GM12878 (cell line): ENCODE measurements around the gene RYR2. TPM values are rescaled to one million over a fixed set of nuclear protein-coding genes. Genes with fewer than 3 reads are reported as not detected.

Experiments
- BACH1 ChIP-seq: fragments of 450-650 bp; IDR thresholded peaks from 2 replicates; pipeline ENCODE4 v1.6.1; 2017; ENCODE audit warnings: mild to moderate bottlenecking, borderline replicate concordance
- CBX5 ChIP-seq: sonication (generic); IDR thresholded peaks from 2 replicates; pipeline ENCODE4 v1.6.1; 2016; ENCODE audit warnings: low read depth, moderate library complexity, mild to moderate bottlenecking, inconsistent platforms
- CREB1 ChIP-seq: IDR thresholded peaks from 2 replicates; pipeline ENCODE4 v1.6.1; 2012; ENCODE audit warnings: low read depth, mild to moderate bottlenecking, inconsistent platforms
- ESRRA ChIP-seq: IDR thresholded peaks from 2 replicates; pipeline ENCODE4 v1.6.1; 2012; ENCODE audit warnings: mild to moderate bottlenecking, low read length, improper control_type of control experiment
- EZH2 ChIP-seq: IDR thresholded peaks from 2 replicates; pipeline ENCODE4 v1.6.1; 2012; ENCODE audit warnings: low read depth, mild to moderate bottlenecking, control low read depth, inconsistent platforms, low read length, borderline replicate concordance; ENCODE audit not compliant: control insufficient read depth
- IKZF2 ChIP-seq, 2 experiments: fragments of 450-650 bp; IDR thresholded peaks; 2 replicates each; pipeline ENCODE4 v1.6.1; 2017; ENCODE audit warnings: mild to moderate bottlenecking in 2 of 2, moderate library complexity in 2 of 2
- MTA3 ChIP-seq: IDR thresholded peaks from 2 replicates; pipeline ENCODE4 v1.6.1; 2012; ENCODE audit warnings: low read length, inconsistent platforms, borderline replicate concordance
- SUPT20H ChIP-seq: IDR thresholded peaks from 2 replicates; pipeline ENCODE4 v1.6.1; 2011; ENCODE audit warnings: low read depth, mild to moderate bottlenecking, low read length, moderate library complexity, borderline replicate concordance; ENCODE audit not compliant: control insufficient read depth
- ZSCAN29 ChIP-seq: fragments of 450-650 bp; IDR thresholded peaks from 2 replicates; pipeline ENCODE4 v1.6.1; 2017; ENCODE audit warnings: mild to moderate bottlenecking, moderate library complexity
- polyA plus RNA-seq, 11 experiments: library from polyadenylated mRNA; depleted of rRNA in 4 of 11; unstranded in 6 of 11; stranded (reverse) in 5 of 11; fragments of >200 nt; fragmentation: Nextera tagmentation in 4 of 11; fragmentation: Illumina TruSeq in 1 of 11; extraction: Ambion mirVana in 4 of 11; extraction: Trizol in 1 of 11; gene quantifications; 1 replicate in 1 of 11; 2 replicates in 10 of 11; pipeline versions ENCODE4 v1.2.1 to v1.2.3, GENCODE V29; 2011 to 2016; ENCODE audit warnings: inconsistent platforms in 2 of 11, missing spikeins in 2 of 11, low read depth in 1 of 11
- total RNA-seq, 4 experiments: library from RNA; depleted of rRNA in 3 of 4; stranded (reverse); fragments of >200 nt in 3 of 4; fragmentation: Illumina TruSeq in 1 of 4; extraction: Trizol in 1 of 4; gene quantifications; 2 replicates each; pipeline versions ENCODE4 v1.2.1 to v1.2.3, GENCODE V29; 2013 to 2021
- TF ChIP-seq, protein P1 (sequence below): fragments of 450-650 bp; IDR thresholded peaks from 2 replicates; pipeline ENCODE4 v1.6.1; 2017; ENCODE audit warnings: mild to moderate bottlenecking, moderate library complexity

The RYR2 gene
- total and polyA plus RNA-seq, 10 of the 15 experiments (the other 5 are each of a cell fraction or from before 2014, with no cell fraction given), result 0.01 to 0.04 TPM; not detected in 8

DNA sequence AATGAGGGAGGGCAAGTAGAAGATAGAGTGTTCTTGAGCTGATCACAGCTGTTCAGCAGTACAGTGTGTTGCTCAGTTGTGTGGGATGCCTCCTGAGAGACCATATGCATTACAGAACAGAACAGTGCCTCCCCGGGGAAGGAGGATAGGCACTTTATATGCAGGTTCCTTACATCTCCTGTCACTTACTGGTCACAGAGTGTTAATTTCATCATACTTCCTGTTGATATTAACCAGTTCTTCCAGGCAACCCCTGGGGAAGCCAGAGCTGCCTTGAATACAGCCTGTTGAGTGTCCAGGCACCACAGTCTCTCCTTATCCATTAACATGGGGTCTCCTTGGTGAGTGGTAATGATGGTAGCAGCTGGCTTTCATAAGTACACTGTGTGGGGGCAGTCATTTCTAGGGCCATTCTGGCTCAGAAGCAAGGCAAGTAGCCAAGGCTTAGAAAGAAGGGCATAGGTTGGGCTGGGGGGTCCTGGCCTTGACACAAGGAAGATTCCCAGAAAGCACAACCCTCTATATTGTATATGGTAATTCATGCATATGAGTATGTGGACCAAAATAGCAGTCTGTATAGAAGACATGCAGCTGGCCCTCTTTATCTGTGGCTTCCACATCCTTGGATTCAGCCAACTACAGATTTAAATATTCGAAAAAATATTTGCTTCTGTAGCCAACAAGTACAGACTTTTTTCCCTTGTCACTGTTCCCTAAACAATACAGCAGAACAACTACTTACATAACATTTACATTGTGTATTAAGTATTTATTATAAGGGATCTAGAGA is 706.4 kb downstream of the RYR2 start (continued):
- TF ChIP-seq, protein P1, sequence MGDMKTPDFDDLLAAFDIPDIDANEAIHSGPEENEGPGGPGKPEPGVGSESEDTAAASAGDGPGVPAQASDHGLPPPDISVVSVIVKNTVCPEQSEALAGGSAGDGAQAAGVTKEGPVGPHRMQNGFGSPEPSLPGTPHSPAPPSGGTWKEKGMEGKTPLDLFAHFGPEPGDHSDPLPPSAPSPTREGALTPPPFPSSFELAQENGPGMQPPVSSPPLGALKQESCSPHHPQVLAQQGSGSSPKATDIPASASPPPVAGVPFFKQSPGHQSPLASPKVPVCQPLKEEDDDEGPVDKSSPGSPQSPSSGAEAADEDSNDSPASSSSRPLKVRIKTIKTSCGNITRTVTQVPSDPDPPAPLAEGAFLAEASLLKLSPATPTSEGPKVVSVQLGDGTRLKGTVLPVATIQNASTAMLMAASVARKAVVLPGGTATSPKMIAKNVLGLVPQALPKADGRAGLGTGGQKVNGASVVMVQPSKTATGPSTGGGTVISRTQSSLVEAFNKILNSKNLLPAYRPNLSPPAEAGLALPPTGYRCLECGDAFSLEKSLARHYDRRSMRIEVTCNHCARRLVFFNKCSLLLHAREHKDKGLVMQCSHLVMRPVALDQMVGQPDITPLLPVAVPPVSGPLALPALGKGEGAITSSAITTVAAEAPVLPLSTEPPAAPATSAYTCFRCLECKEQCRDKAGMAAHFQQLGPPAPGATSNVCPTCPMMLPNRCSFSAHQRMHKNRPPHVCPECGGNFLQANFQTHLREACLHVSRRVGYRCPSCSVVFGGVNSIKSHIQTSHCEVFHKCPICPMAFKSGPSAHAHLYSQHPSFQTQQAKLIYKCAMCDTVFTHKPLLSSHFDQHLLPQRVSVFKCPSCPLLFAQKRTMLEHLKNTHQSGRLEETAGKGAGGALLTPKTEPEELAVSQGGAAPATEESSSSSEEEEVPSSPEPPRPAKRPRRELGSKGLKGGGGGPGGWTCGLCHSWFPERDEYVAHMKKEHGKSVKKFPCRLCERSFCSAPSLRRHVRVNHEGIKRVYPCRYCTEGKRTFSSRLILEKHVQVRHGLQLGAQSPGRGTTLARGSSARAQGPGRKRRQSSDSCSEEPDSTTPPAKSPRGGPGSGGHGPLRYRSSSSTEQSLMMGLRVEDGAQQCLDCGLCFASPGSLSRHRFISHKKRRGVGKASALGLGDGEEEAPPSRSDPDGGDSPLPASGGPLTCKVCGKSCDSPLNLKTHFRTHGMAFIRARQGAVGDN, result no peak
- TF ChIP-seq CBX5 (no peak), BACH1 (no peak), IKZF2 (IDR thresholded peaks at IDR 0.05) (no peak), EZH2 (no peak), MTA3 (no peak), ZSCAN29 (no peak), ESRRA (no peak), SUPT20H (no peak), CREB1 (no peak)
